Stimulated activated CD4-positive, alpha-beta T cell treated with anti-CD3 and anti-CD28 coated beads, Interleukin-1b, Interleukin-23, amount 100 ng/mL, for 24 hours (primary cell): ENCODE measurements around the gene WDR74.
A peak's percentile ranks its signal among the peaks of the same experiment; 100 is the strongest.
"Not testable (repeated sequence)": the region's sequence is repeated elsewhere in the genome, so short reads cannot be mapped to it uniquely, and the experiment has no call there.

Experiments used
- DNase-seq, 4 experiments: peaks; one replicate each; pipeline ENCODE4 v3.0.0-alpha.2; 2020; ENCODE audit warnings: low read depth in 4 of 4, low spot score in 1 of 4

The WDR74 gene

GRCh38 chr11:62839050-62839945, at the start of gene WDR74:
Gene WDR74 (minus strand): TSS chr11:62839590. CDS start chr11:62839570, 20 bp downstream.
- DNase-seq = peak in 3 of 4 experiments; percentile 75 to 85 (median 81)

- DNase-seq = no peak
Measured at GRCh38 chr11:62889126-62889483, 49.7 kb upstream of the WDR74 start.

GRCh38 chr11:62888406-62888805, 49.0 kb upstream of the WDR74 start:
- no peak for DNase-seq

GRCh38 chr11:62885137-62885750, 45.9 kb upstream of the WDR74 start:
- DNase-seq = no peak

- no peak for DNase-seq
Measured at GRCh38 chr11:62883673-62884072, 44.3 kb upstream of the WDR74 start.

GRCh38 chr11:62882788-62883501, 43.6 kb upstream of the WDR74 start:
- DNase-seq = no peak

- DNase-seq = no peak
Measured at GRCh38 chr11:62882431-62882749, 43.0 kb upstream of the WDR74 start.

GRCh38 chr11:62881579-62882430, 42.4 kb upstream of the WDR74 start:
- DNase-seq = peak; percentile 85 to 94 (median 90)

- DNase-seq = peak; percentile 64 to 83 (median 69)
Measured at GRCh38 chr11:62880803-62881578, 41.6 kb upstream of the WDR74 start, which contains the start of gene SLC3A2. Gene SLC3A2 (plus strand): TSS chr11:62880896. CDS start chr11:62881024, 128 bp downstream.

GRCh38 chr11:62880231-62880802, 40.9 kb upstream of the WDR74 start:
- DNase-seq = peak in 2 of 4 experiments; percentile 13 to 40

GRCh38 chr11:62879235-62879978, 40.0 kb upstream of the WDR74 start:
- no peak for DNase-seq

GRCh38 chr11:62876712-62877111, 37.3 kb upstream of the WDR74 start:
- DNase-seq = no peak

GRCh38 chr11:62875698-62876478, 36.5 kb upstream of the WDR74 start:
- DNase-seq = no peak

- no peak for DNase-seq
Measured at GRCh38 chr11:62874851-62875250, 35.5 kb upstream of the WDR74 start.

- no peak for DNase-seq
Measured at GRCh38 chr11:62865635-62866034, 26.2 kb upstream of the WDR74 start.

GRCh38 chr11:62863687-62864335, 24.4 kb upstream of the WDR74 start:
- no peak for DNase-seq

- DNase-seq = not testable (repeated sequence)
Measured at GRCh38 chr11:62861564-62862192, 22.3 kb upstream of the WDR74 start.
